ENCODE data around the gene EEA1.
A peak's percentile ranks its signal among the peaks of the same experiment; 100 is the strongest.

The EEA1 gene

GRCh38 chr12:92785563-92785950 is 143.5 kb downstream of the EEA1 start:
- H3K27ac ChIP-seq, result no peak overlapping the region
- peaks cover 8% of the 10 kb centered on the region for H3K4me1 ChIP-seq
- H2AFZ ChIP-seq, result no peak overlapping the region
- H3K4me2 ChIP-seq (ENCODE audit: low read length), result no peak overlapping the region
- no peaks in the 10 kb centered on the region for H3K79me2 ChIP-seq
- no peaks in the 10 kb centered on the region for H3K36me3 ChIP-seq (ENCODE audit: control insufficient read depth, insufficient read depth, low read length)
- no peak overlapping the region for H3K9ac ChIP-seq
- no peaks in the 10 kb centered on the region for H3K9me3 ChIP-seq (ENCODE audit: control insufficient read depth, low read length)
- no peak for TF ChIP-seq CTCF (IDR thresholded peaks at IDR 0.05)
- H3K27me3 ChIP-seq (ENCODE audit: control insufficient read depth, insufficient read depth, low read length), result no peaks in the 10 kb centered on the region
- no peak overlapping the region for H3K4me3 ChIP-seq (ENCODE audit: low read depth, low read length)

GRCh38 chr12:92784797-92785562 is 144.1 kb downstream of the EEA1 start:
- no peaks in the 10 kb centered on the region for H3K79me2 ChIP-seq
- H3K4me1 ChIP-seq, result peaks cover 8% of the 10 kb centered on the region
- peak; percentile 61 for TF ChIP-seq CTCF (IDR thresholded peaks at IDR 0.05)
- no peaks in the 10 kb centered on the region for H3K36me3 ChIP-seq (ENCODE audit: control insufficient read depth, insufficient read depth, low read length)
- no peak overlapping the region for H3K9ac ChIP-seq
- no peaks in the 10 kb centered on the region for H3K9me3 ChIP-seq (ENCODE audit: control insufficient read depth, low read length)
- no peak overlapping the region for H2AFZ ChIP-seq
- no peak overlapping the region for H3K4me2 ChIP-seq (ENCODE audit: low read length)
- H3K27me3 ChIP-seq (ENCODE audit: control insufficient read depth, insufficient read depth, low read length), result no peaks in the 10 kb centered on the region
- H3K27ac ChIP-seq, result peak overlapping the region; percentile 17
- no peak overlapping the region for H3K4me3 ChIP-seq (ENCODE audit: low read depth, low read length)

GRCh38 chr12:92784356-92784755 is 144.7 kb downstream of the EEA1 start:
- Histone ChIP-seq H3K27ac (peak overlapping the region; percentile 17), H3K9me3 (ENCODE audit: control insufficient read depth, low read length) (no peaks in the 10 kb centered on the region), H3K4me2 (ENCODE audit: low read length) (no peak overlapping the region), H3K27me3 (ENCODE audit: control insufficient read depth, insufficient read depth, low read length) (no peaks in the 10 kb centered on the region), H3K4me1 (peaks cover 8% of the 10 kb centered on the region), H3K9ac (no peak overlapping the region), H3K79me2 (no peaks in the 10 kb centered on the region), H3K36me3 (ENCODE audit: control insufficient read depth, insufficient read depth, low read length) (no peaks in the 10 kb centered on the region), H3K4me3 (ENCODE audit: low read depth, low read length) (no peak overlapping the region), H2AFZ (no peak overlapping the region)
- no peak for TF ChIP-seq CTCF (IDR thresholded peaks at IDR 0.05)

GRCh38 chr12:92779902-92780301 is 149.2 kb downstream of the EEA1 start:
- Histone ChIP-seq H3K4me1 (peaks cover 8% of the 10 kb centered on the region), H3K4me2 (ENCODE audit: low read length) (no peak overlapping the region), H2AFZ (no peak overlapping the region), H3K36me3 (ENCODE audit: control insufficient read depth, insufficient read depth, low read length) (no peaks in the 10 kb centered on the region), H3K9me3 (ENCODE audit: control insufficient read depth, low read length) (no peaks in the 10 kb centered on the region), H3K4me3 (ENCODE audit: low read depth, low read length) (no peak overlapping the region), H3K9ac (no peak overlapping the region), H3K79me2 (no peaks in the 10 kb centered on the region), H3K27ac (no peak overlapping the region), H3K27me3 (ENCODE audit: control insufficient read depth, insufficient read depth, low read length) (no peaks in the 10 kb centered on the region)
- TF ChIP-seq CTCF (IDR thresholded peaks at IDR 0.05), result no peak

- Histone ChIP-seq H2AFZ (no peak overlapping the region), H3K36me3 (ENCODE audit: control insufficient read depth, insufficient read depth, low read length) (no peaks in the 10 kb centered on the region), H3K9ac (no peak overlapping the region), H3K4me1 (peaks cover 3% of the 10 kb centered on the region), H3K4me3 (ENCODE audit: low read depth, low read length) (no peak overlapping the region), H3K4me2 (ENCODE audit: low read length) (no peak overlapping the region), H3K9me3 (ENCODE audit: control insufficient read depth, low read length) (no peaks in the 10 kb centered on the region), H3K79me2 (no peaks in the 10 kb centered on the region), H3K27me3 (ENCODE audit: control insufficient read depth, insufficient read depth, low read length) (no peaks in the 10 kb centered on the region), H3K27ac (no peak overlapping the region)
- no peak for TF ChIP-seq CTCF (IDR thresholded peaks at IDR 0.05)
Measured at GRCh38 chr12:92778525-92778924, 150.6 kb downstream of the EEA1 start.
